Measurements from ENCODE around the gene ACTR5. TPM values are rescaled to one million over a fixed set of nuclear protein-coding genes. Genes with fewer than 3 reads are reported as not detected.
A peak's percentile ranks its signal among the peaks of the same experiment; 100 is the strongest.

ACTR5 gene
- total and polyA plus RNA-seq, 4 experiments from 2014 or later = 8.7 to 17.4 (median 13.7) TPM

GRCh38 chr20:38760978-38761377 lies 12.7 kb downstream of the ACTR5 start:
- no peak overlapping the region for H3K4me3 Mint-ChIP-seq
- Histone ChIP-seq H3K36me3 (ENCODE audit: insufficient read depth, low read length) (peaks cover 77% of the 10 kb centered on the region), H3K27me3 (ENCODE audit: insufficient read depth, low read length) (no peaks in the 10 kb centered on the region), H3K4me3 (ENCODE audit: low read length in 2 of 2) (no peak overlapping the region), H3K9me3 (ENCODE audit: control insufficient read depth in 1 of 2, low read length in 2 of 2) (no peaks in the 10 kb centered on the region), H3K4me1 (ENCODE audit: insufficient read depth, low read length) (no peaks in the 10 kb centered on the region), H3K27ac (ENCODE audit: low read depth, low read length) (no peak overlapping the region)
- DNase-seq = no peak
- peaks cover 77 to 82% of the 10 kb centered on the region in 2 donors for H3K36me3 Mint-ChIP-seq
- ChIA-PET POLR2A (ENCODE audit: partially characterized antibody) (interaction anchor here (1.1 kb wide), 1 partner anchor 11 kb away, joined by 4 read pairs; no protein-coding TSS in a partner anchor), CTCF (ENCODE audit: partially characterized antibody) (interaction anchor here (1.3 to 3.0 kb wide), 2 partner anchors 9 to 115 kb away, joined by 5 to 14 read pairs; no protein-coding TSS in a partner anchor)
- peak overlapping the region in 2 of 7 donors; percentile 37 to 77 for H3K27ac Mint-ChIP-seq
- H3K9me3 Mint-ChIP-seq = no peaks in the 10 kb centered on the region
- peaks cover 0 to 4% (median 2%) of the 10 kb centered on the region in 4 donors for H3K4me1 Mint-ChIP-seq
- intact Hi-C loops (cut with micrococcal nuclease) = no loop called here
- H3K27me3 Mint-ChIP-seq = no peaks in the 10 kb centered on the region

GRCh38 chr20:38762174-38762573 lies 13.9 kb downstream of the ACTR5 start:
- no peak overlapping the region for H3K4me3 Mint-ChIP-seq
- H3K27me3 Mint-ChIP-seq = no peaks in the 10 kb centered on the region
- H3K36me3 Mint-ChIP-seq = peaks cover 76 to 87% of the 10 kb centered on the region in 2 donors
- Histone ChIP-seq H3K27ac (ENCODE audit: low read depth, low read length) (no peak overlapping the region), H3K27me3 (ENCODE audit: insufficient read depth, low read length) (no peaks in the 10 kb centered on the region), H3K4me1 (ENCODE audit: insufficient read depth, low read length) (no peaks in the 10 kb centered on the region), H3K9me3 (ENCODE audit: control insufficient read depth in 1 of 2, low read length in 2 of 2) (no peaks in the 10 kb centered on the region), H3K36me3 (ENCODE audit: insufficient read depth, low read length) (peaks cover 77% of the 10 kb centered on the region), H3K4me3 (ENCODE audit: low read length in 2 of 2) (no peak overlapping the region)
- peak overlapping the region in 2 of 7 donors; percentile 53 to 64 for H3K27ac Mint-ChIP-seq
- ChIA-PET POLR2A (ENCODE audit: partially characterized antibody) (no interaction called here), CTCF (ENCODE audit: partially characterized antibody) (interaction anchor here (3.0 kb wide), 1 partner anchor 10 kb away, joined by 14 read pairs; no protein-coding TSS in a partner anchor)
- peaks cover 0 to 4% (median 2%) of the 10 kb centered on the region in 4 donors for H3K4me1 Mint-ChIP-seq
- intact Hi-C loops (cut with micrococcal nuclease) = no loop called here
- no peak for DNase-seq
- H3K9me3 Mint-ChIP-seq = no peaks in the 10 kb centered on the region

- POLR2A ChIA-PET (ENCODE audit: partially characterized antibody) = no interaction called here
Observed at GRCh38 chr20:38763616-38764015, 15.4 kb downstream of the ACTR5 start.

GRCh38 chr20:38764567-38765318 lies 16.5 kb downstream of the ACTR5 start:
- Mint-ChIP-seq H3K9me3 (no peaks in the 10 kb centered on the region), H3K36me3 (peaks cover 82 to 93% of the 10 kb centered on the region in 2 donors), H3K27ac (peak overlapping the region in 4 of 7 donors; percentile 48 to 77 (median 64)), H3K27me3 (no peaks in the 10 kb centered on the region), H3K4me1 (peaks cover 0 to 4% (median 2%) of the 10 kb centered on the region in 4 donors), H3K4me3 (no peak overlapping the region)
- ChIA-PET CTCF (ENCODE audit: partially characterized antibody) (interaction anchor here (0.8 to 3.1 kb wide), 4 partner anchors 12 to 128 kb away, joined by 3 to 11 read pairs (median 6); no protein-coding TSS in a partner anchor), POLR2A (ENCODE audit: partially characterized antibody) (interaction anchor here (1.1 to 1.3 kb wide), 2 partner anchors 40 to 110 kb away, joined by 3 read pairs; partner anchors contain the start of gene PPP1R16B)
- Histone ChIP-seq H3K4me1 (ENCODE audit: insufficient read depth, low read length) (no peaks in the 10 kb centered on the region), H3K27ac (ENCODE audit: low read depth, low read length) (no peak overlapping the region), H3K36me3 (ENCODE audit: insufficient read depth, low read length) (peaks cover 77% of the 10 kb centered on the region), H3K4me3 (ENCODE audit: low read length in 2 of 2) (no peak overlapping the region), H3K9me3 (ENCODE audit: control insufficient read depth in 1 of 2, low read length in 2 of 2) (no peaks in the 10 kb centered on the region), H3K27me3 (ENCODE audit: insufficient read depth, low read length) (no peaks in the 10 kb centered on the region)
- DNase-seq = no peak
- intact Hi-C loops (cut with micrococcal nuclease) = no loop called here

More at GRCh38 chr20:38763616-38764015, 15.4 kb downstream of the ACTR5 start:
- peaks cover 81 to 92% of the 10 kb centered on the region in 2 donors for H3K36me3 Mint-ChIP-seq
- no peak overlapping the region for H3K27ac ChIP-seq (ENCODE audit: low read depth, low read length)
- peak overlapping the region in 4 of 7 donors; percentile 2 to 16 (median 4) for H3K27ac Mint-ChIP-seq
- peaks cover 77% of the 10 kb centered on the region for H3K36me3 ChIP-seq (ENCODE audit: insufficient read depth, low read length)
- DNase-seq = no peak
- H3K9me3 Mint-ChIP-seq = no peaks in the 10 kb centered on the region
- H3K4me1 ChIP-seq (ENCODE audit: insufficient read depth, low read length) = no peaks in the 10 kb centered on the region
- peaks cover 0 to 4% (median 2%) of the 10 kb centered on the region in 4 donors for H3K4me1 Mint-ChIP-seq
- H3K4me3 ChIP-seq (ENCODE audit: low read length in 2 of 2) = no peak overlapping the region
- H3K27me3 ChIP-seq (ENCODE audit: insufficient read depth, low read length) = no peaks in the 10 kb centered on the region
- H3K4me3 Mint-ChIP-seq = no peak overlapping the region
- H3K27me3 Mint-ChIP-seq = no peaks in the 10 kb centered on the region
- intact Hi-C loops (cut with micrococcal nuclease) = no loop called here
- no peaks in the 10 kb centered on the region for H3K9me3 ChIP-seq (ENCODE audit: control insufficient read depth in 1 of 2, low read length in 2 of 2)
- CTCF ChIA-PET (ENCODE audit: partially characterized antibody) = interaction anchor here (1.1 to 3.1 kb wide), 2 partner anchors 11 to 130 kb away, joined by 4 to 11 read pairs; no protein-coding TSS in a partner anchor

GRCh38 chr20:38766071-38766470 lies 17.8 kb downstream of the ACTR5 start:
- Histone ChIP-seq H3K9me3 (ENCODE audit: control insufficient read depth in 1 of 2, low read length in 2 of 2) (no peaks in the 10 kb centered on the region), H3K4me1 (ENCODE audit: insufficient read depth, low read length) (no peaks in the 10 kb centered on the region), H3K4me3 (ENCODE audit: low read length in 2 of 2) (no peak overlapping the region), H3K36me3 (ENCODE audit: insufficient read depth, low read length) (peaks cover 64% of the 10 kb centered on the region), H3K27me3 (ENCODE audit: insufficient read depth, low read length) (no peaks in the 10 kb centered on the region), H3K27ac (ENCODE audit: low read depth, low read length) (no peak overlapping the region)
- intact Hi-C loops (cut with micrococcal nuclease) = no loop called here
- Mint-ChIP-seq H3K9me3 (no peaks in the 10 kb centered on the region), H3K4me3 (no peak overlapping the region), H3K36me3 (peaks cover 72 to 86% of the 10 kb centered on the region in 2 donors), H3K27ac (peak overlapping the region in 3 of 7 donors; percentile 22 to 46 (median 35)), H3K4me1 (peaks cover 0 to 4% (median 2%) of the 10 kb centered on the region in 4 donors), H3K27me3 (no peaks in the 10 kb centered on the region)
- ChIA-PET POLR2A (ENCODE audit: partially characterized antibody) (no interaction called here), CTCF (ENCODE audit: partially characterized antibody) (interaction anchor here (1.2 to 3.1 kb wide), 2 partner anchors 14 to 127 kb away, joined by 3 to 11 read pairs; no protein-coding TSS in a partner anchor)
- DNase-seq = no peak

- Histone ChIP-seq H3K4me3 (ENCODE audit: low read length in 2 of 2) (no peak overlapping the region), H3K9me3 (ENCODE audit: control insufficient read depth in 1 of 2, low read length in 2 of 2) (no peaks in the 10 kb centered on the region), H3K27me3 (ENCODE audit: insufficient read depth, low read length) (no peaks in the 10 kb centered on the region), H3K36me3 (ENCODE audit: insufficient read depth, low read length) (peaks cover 64% of the 10 kb centered on the region), H3K4me1 (ENCODE audit: insufficient read depth, low read length) (no peaks in the 10 kb centered on the region), H3K27ac (ENCODE audit: low read depth, low read length) (no peak overlapping the region)
- Mint-ChIP-seq H3K4me3 (no peak overlapping the region), H3K9me3 (peaks cover 4 to 16% (median 8%) of the 10 kb centered on the region in 8 donors), H3K27me3 (no peaks in the 10 kb centered on the region), H3K36me3 (peaks cover 75 to 86% of the 10 kb centered on the region in 2 donors), H3K27ac (peak overlapping the region in 4 of 7 donors; percentile 7 to 63 (median 40)), H3K4me1 (peaks cover 0 to 4% (median 0%) of the 10 kb centered on the region in 4 donors)
- ChIA-PET POLR2A (ENCODE audit: partially characterized antibody) (no interaction called here), CTCF (ENCODE audit: partially characterized antibody) (interaction anchor here (1.1 to 1.6 kb wide), 2 partner anchors 123 kb away, joined by 5 to 6 read pairs; no protein-coding TSS in a partner anchor)
- intact Hi-C loops (cut with micrococcal nuclease) = no loop called here
- no peak for DNase-seq
Observed at GRCh38 chr20:38769376-38770295, 21.4 kb downstream of the ACTR5 start.

All from CD4-positive, alpha-beta memory T cell (primary cell).